ENCODE measurements around the gene TRPC3.
A peak's percentile ranks its signal among the peaks of the same experiment; 100 is the strongest.
"Not testable (repeated sequence)": the region's sequence is repeated elsewhere in the genome, so short reads cannot be mapped to it uniquely, and the experiment has no call there.

Gene TRPC3

DNA sequence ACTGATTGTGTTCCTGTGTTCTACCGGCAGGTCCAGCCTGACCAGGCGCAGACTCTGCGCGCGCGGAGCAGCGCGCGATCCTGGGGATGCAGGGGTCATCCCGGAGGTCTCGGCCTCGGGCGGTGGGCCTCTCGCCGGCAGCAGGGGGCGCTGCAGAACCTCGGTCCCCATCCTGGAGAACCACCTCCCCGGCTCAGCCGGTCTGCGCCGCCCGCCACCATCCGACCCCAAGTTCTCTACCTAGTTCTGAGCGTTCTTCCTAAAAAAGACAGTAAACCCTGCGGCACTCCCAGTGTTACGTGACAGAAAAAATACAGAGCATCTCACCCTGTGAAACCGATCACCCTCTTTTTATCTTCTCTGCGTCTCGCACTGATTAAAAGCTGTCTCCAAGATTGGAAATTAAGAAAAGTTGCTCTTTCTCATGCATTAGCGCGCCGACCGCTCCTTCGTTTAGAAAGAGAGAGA, 1.6 kb downstream of the TRPC3 start:
- DNase-seq (ENCODE audit: low spot score) (peak; percentile 52), FAIRE-seq (no peak)

DNA sequence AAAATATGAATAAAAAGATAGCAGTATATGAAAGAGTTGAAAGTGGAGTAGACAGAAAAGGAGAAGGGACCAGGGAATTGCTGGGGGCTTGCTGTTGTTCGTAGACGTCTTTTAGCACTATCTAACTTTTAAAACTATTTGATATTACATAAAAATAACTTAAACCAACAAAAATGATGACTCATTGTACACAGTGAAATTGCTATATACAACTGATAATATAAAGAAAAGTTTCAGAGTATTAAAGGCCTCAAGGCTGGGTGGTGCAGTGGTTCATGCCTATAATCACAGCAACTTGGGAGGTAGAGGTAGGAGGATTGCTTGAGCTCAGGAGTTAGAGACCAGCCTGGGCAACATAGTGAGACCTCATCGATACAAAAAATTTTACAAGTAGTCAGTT, 5.2 kb downstream of the TRPC3 start:
- FAIRE-seq (no peak), DNase-seq (ENCODE audit: low spot score) (no peak)

GRCh38 chr4:121943941-121944340, 7.9 kb downstream of the TRPC3 start:
- peak; percentile 22 for DNase-seq (ENCODE audit: low spot score)

DNA sequence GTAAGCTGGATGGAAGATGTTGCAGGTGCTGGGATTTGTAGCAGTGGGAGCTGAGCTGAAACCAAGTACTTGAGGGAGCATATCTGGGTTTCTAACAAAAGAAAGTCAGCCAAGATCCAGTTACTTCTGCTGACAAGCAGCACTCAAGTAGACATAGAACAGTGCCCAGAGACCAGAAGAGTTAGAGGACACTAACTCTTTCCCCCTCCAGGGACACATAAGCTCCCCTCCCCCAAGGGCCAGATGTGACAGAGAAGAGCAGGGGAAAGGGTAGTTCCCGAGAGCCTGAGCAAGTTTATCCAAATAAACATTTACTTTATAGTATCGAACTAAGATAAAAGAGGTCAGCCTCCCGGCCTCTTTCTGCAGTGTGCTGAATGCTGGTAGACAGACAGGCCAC, 12.2 kb downstream of the TRPC3 start:
- DNase-seq (ENCODE audit: low spot score), result no peak
- no peak for FAIRE-seq

More at GRCh38 chr4:121943941-121944340, 7.9 kb downstream of the TRPC3 start:
- FAIRE-seq, result no peak

GRCh38 chr4:121938282-121939092, 13.4 kb downstream of the TRPC3 start:
- FAIRE-seq (no peak), DNase-seq (ENCODE audit: low spot score) (no peak)

GRCh38 chr4:121936101-121936500, 15.8 kb downstream of the TRPC3 start:
- DNase-seq (ENCODE audit: low spot score) (no peak), FAIRE-seq (no peak)

DNA sequence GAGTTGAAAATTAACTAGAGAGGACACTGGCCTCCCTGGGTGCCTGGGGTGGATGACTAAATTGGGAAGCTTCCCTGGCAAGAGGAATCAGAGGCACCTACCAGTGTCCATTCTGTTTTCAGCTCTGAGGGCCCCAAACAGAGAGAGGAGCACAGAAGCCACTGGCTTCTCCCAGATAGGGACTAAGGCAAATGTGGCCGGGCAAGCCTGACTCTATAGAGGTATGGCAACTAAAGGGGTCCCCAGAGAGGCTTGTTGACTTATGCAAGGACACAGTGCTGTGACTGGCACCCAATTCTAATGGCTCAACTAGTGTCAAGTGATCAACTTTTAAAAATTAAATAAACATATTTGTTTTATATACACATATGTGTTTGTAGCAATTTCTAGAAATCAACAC, 17.2 kb downstream of the TRPC3 start:
- DNase-seq (ENCODE audit: low spot score), result no peak
- FAIRE-seq, result no peak

- FAIRE-seq, result no peak
Measured at GRCh38 chr4:121932212-121932974, 19.5 kb downstream of the TRPC3 start.

GRCh38 chr4:121930304-121930703, 21.6 kb downstream of the TRPC3 start:
- FAIRE-seq, result no peak
- no peak for DNase-seq (ENCODE audit: low spot score)

More at GRCh38 chr4:121932212-121932974, 19.5 kb downstream of the TRPC3 start:
- DNase-seq (ENCODE audit: low spot score), result no peak

DNA sequence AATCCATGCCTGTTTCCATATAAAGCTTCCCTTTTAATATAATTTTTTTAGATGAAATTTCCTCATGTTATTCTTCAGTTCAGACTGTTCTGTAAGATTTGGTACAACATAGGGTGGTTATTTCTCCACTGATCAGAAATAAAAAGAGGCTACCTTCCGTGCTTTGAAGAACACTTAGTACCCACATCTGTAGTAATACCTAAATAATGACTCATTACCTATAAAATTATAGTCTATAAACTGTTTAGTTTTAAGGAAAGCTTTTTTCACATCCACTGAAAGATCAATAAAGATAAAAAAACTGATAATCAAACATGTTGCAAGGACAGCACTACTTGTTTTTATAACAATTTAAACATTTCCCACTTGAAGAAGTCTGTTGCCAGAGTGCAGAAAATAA, 23.9 kb downstream of the TRPC3 start:
- FAIRE-seq (no peak), DNase-seq (ENCODE audit: low spot score) (no peak)

DNA sequence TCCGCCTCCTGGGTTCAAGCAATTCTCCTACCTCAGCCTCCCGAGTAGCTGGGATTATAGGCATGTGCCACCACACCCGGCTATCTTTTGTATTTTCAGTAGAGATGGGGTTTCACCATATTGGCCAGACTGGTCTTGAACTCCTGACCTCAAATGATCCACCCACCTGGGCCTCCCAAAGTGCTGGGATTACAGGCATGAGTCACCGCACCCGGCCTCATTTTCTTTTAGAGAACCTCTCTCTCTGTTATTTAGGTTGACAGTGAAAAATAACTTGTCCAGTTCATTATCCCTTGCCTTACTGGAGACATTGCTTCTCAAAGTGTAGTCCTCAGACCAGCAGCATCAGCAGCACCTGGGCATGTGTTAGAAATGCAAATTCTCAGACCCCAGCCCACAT, 25.4 kb downstream of the TRPC3 start:
- not testable (repeated sequence) for FAIRE-seq; DNase-seq (ENCODE audit: low spot score)

DNA sequence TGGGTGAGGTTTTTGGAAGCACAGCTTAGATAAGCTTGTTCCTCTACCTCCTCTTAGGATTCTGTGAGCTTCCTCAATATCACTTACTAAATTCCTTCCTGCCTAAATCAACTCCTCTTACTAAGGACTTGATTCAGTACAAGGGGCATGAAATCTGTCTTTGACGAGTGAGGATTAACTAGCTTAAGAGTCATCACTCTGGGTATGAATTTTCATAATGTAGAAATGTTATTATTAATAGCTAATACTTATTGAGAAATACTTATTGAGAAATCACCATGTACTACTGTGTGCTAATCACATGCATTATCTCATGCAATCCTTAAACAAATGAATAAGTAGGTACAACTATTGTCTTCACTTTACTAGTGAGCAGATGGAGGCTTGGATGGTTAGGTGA, 28.6 kb downstream of the TRPC3 start:
- no peak for FAIRE-seq
- DNase-seq (ENCODE audit: low spot score), result no peak

- DNase-seq (ENCODE audit: low spot score), result no peak
- no peak for FAIRE-seq
Measured at GRCh38 chr4:121913667-121914066, 38.2 kb downstream of the TRPC3 start.

GRCh38 chr4:121908346-121908745, 43.5 kb downstream of the TRPC3 start:
- DNase-seq (ENCODE audit: low spot score) (no peak), FAIRE-seq (no peak)

- no peak for FAIRE-seq
- peak; percentile 52 for DNase-seq (ENCODE audit: low spot score)
Measured at GRCh38 chr4:121900132-121900983, 51.5 kb downstream of the TRPC3 start.

GRCh38 chr4:121898150-121898549, 53.7 kb downstream of the TRPC3 start:
- FAIRE-seq, result no peak
- DNase-seq (ENCODE audit: low spot score), result no peak

GRCh38 chr4:121888134-121888533, 63.7 kb downstream of the TRPC3 start:
- FAIRE-seq, result no peak
- DNase-seq (ENCODE audit: low spot score), result no peak

- no peak for FAIRE-seq
- DNase-seq (ENCODE audit: low spot score), result no peak
Measured at GRCh38 chr4:121885115-121885514, 66.7 kb downstream of the TRPC3 start.

DNA sequence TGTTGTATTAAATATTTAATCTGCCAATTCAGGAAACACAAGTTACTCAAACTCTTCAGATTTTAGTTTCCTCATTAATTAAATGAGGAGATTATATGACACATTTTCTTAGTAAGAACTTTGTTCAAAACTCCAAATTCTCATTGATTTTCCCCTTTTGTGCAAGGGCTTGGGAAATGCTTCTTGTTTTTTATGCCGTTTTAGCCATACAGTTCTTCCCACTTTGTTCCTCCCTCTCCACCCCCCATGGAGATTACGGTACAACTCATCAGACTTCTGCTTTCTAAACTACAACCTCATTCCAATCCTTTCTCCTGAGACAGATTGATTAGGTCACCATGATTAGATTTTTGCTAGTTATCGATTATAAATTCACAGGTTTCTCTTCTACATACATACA, 70.7 kb downstream of the TRPC3 start:
- FAIRE-seq (no peak), DNase-seq (ENCODE audit: low spot score) (no peak)

DNA sequence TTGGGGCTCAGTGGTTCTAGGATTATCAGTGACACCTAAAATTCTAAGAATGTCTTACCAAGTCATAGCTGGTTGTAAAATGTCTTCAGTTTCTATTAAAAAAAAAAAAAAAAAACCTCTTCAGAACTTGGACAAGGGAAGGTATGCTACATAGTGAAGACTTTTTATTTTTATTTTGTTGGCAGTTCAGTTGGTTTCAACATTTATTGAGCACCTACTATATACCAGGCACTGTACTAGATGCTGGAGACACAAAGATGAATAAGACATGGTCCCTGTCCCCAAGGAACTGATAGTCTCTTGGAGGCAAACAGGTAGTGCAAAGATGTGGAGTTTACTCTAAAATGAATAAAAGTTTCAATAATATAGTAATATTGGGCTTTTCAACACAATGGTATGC, 72.7 kb downstream of the TRPC3 start:
- FAIRE-seq, result no peak
- no peak for DNase-seq (ENCODE audit: low spot score)

GRCh38 chr4:121877041-121877773, 74.7 kb downstream of the TRPC3 start:
- no peak for FAIRE-seq
- no peak for DNase-seq (ENCODE audit: low spot score)

Measured in urothelium cell line (cell line).